PC-9 (cell line): ENCODE measurements around the gene ZNF442.

Source experiments
- CTCF ChIP-seq: fragments of 200-600 bp; sonication (generic); conservative IDR thresholded peaks from 2 replicates; pipeline ENCODE4 v1.6.1; 2017; ENCODE audit warnings: mixed run types, antibody characterized with exemption, mild to moderate bottlenecking, moderate library complexity
- EZH2 ChIP-seq: fragments of 200-600 bp; sonication (generic); IDR thresholded peaks from 2 replicates; pipeline ENCODE4 v1.8.0; 2017; ENCODE audit warnings: antibody characterized with exemption, low read depth

GRCh38 chr19:12345197-12345596 is 20.3 kb downstream of the ZNF442 start:
- no peak for TF ChIP-seq CTCF
- no peak for TF ChIP-seq EZH2
